Measurements from ENCODE around the gene ERP27.

ERP27 gene

GRCh38 chr12:14938301-14938700 lies at the start of gene ERP27:
ERP27 (minus strand) TSS chr12:14938537; CDS start chr12:14938508, 29 bp downstream.
- no peak for DNase-seq (ENCODE audit: extremely low read depth, low read depth)
- TF ChIP-seq, protein P1, sequence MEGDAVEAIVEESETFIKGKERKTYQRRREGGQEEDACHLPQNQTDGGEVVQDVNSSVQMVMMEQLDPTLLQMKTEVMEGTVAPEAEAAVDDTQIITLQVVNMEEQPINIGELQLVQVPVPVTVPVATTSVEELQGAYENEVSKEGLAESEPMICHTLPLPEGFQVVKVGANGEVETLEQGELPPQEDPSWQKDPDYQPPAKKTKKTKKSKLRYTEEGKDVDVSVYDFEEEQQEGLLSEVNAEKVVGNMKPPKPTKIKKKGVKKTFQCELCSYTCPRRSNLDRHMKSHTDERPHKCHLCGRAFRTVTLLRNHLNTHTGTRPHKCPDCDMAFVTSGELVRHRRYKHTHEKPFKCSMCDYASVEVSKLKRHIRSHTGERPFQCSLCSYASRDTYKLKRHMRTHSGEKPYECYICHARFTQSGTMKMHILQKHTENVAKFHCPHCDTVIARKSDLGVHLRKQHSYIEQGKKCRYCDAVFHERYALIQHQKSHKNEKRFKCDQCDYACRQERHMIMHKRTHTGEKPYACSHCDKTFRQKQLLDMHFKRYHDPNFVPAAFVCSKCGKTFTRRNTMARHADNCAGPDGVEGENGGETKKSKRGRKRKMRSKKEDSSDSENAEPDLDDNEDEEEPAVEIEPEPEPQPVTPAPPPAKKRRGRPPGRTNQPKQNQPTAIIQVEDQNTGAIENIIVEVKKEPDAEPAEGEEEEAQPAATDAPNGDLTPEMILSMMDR (IDR thresholded peaks at IDR 0.05; ENCODE audit: low read depth, low read length, missing control alignments): no peak
- H3K4me3 ChIP-seq (replicated peaks; ENCODE audit: low read depth, low read length): no peak within 1 kb of the TSS

DNA sequence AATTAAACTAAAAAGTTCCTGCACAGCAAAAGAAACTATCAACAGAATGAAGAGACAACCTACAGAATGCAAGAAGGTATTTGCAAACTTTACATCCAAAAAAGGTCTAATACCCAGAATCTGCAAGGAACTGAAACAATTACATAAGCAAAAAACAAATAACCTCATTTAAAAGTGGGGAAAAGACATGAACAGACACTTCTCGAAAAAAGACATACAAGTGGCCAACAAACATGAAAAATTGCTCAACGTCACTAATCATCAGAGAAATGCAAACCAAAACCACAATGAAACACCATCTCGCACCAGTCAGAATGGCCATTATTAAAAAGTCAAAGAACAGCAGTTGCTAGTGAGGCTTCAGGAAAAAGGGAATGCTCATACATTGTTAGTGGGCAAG lies 49.7 kb upstream of the ERP27 start:
- no peak overlapping the region for H3K4me3 ChIP-seq (replicated peaks; ENCODE audit: low read depth, low read length)
- TF ChIP-seq, protein P1 (IDR thresholded peaks at IDR 0.05; ENCODE audit: low read depth, low read length, missing control alignments): no peak
- no peak for DNase-seq (ENCODE audit: extremely low read depth, low read depth)

GRCh38 chr12:14986449-14986848 lies 48.1 kb upstream of the ERP27 start:
- no peak overlapping the region for H3K4me3 ChIP-seq (replicated peaks; ENCODE audit: low read depth, low read length)
- DNase-seq (ENCODE audit: extremely low read depth, low read depth): no peak
- TF ChIP-seq, protein P1 (IDR thresholded peaks at IDR 0.05; ENCODE audit: low read depth, low read length, missing control alignments): no peak

GRCh38 chr12:14984766-14985285 lies 46.5 kb upstream of the ERP27 start:
- no peak overlapping the region for H3K4me3 ChIP-seq (replicated peaks; ENCODE audit: low read depth, low read length)
- no peak for DNase-seq (ENCODE audit: extremely low read depth, low read depth)
- TF ChIP-seq, protein P1 (IDR thresholded peaks at IDR 0.05; ENCODE audit: low read depth, low read length, missing control alignments): no peak

DNA sequence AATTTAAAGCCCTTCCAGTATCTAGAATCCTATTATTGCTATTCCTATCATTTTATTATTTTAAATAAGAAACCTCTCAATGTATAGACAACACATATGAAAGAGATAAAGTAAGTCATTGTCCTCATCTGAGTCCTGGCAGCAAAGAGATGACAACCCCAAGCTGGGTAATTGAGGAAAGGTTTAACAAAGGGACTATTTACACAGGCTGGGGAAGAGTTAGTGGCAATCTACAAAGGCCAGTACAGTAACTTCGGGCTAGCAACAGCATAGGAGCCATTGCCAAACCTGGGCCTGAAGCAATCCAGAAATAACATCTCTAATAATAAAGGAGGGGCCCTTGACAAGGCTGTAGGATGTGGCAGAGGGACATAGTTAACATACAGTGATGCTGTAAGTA lies 45.7 kb upstream of the ERP27 start:
- TF ChIP-seq, protein P1 (IDR thresholded peaks at IDR 0.05; ENCODE audit: low read depth, low read length, missing control alignments): no peak
- no peak for DNase-seq (ENCODE audit: extremely low read depth, low read depth)

DNA sequence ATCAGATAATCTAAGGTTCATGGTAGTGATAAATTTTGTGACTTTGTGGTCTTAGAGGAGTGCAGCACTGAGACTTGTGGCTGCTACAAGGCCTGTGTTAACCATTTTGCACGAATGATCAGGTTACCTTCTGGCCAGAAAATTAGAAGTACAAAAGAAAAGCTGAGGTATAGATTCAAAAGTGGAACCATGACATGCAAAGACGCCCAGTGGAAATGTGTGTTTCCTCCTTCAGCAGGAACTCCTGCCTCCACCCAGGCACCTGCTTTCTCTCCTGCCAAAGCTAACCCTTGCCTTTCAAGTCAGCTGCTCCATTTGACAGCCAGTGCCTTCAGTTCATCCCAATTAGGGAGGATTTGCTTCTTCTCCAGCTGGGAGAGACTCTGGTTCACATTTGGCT lies 44.7 kb upstream of the ERP27 start:
- no peak for DNase-seq (ENCODE audit: extremely low read depth, low read depth)
- TF ChIP-seq, protein P1 (IDR thresholded peaks at IDR 0.05; ENCODE audit: low read depth, low read length, missing control alignments): no peak

More for the DNA sequence above, 45.7 kb upstream of the ERP27 start:
- no peak overlapping the region for H3K4me3 ChIP-seq (replicated peaks; ENCODE audit: low read depth, low read length)

GRCh38 chr12:14982562-14982961 lies 44.2 kb upstream of the ERP27 start:
- H3K4me3 ChIP-seq (replicated peaks; ENCODE audit: low read depth, low read length): no peak overlapping the region
- no peak for DNase-seq (ENCODE audit: extremely low read depth, low read depth)
- TF ChIP-seq, protein P1 (IDR thresholded peaks at IDR 0.05; ENCODE audit: low read depth, low read length, missing control alignments): no peak

More for the DNA sequence above, 44.7 kb upstream of the ERP27 start:
- no peak overlapping the region for H3K4me3 ChIP-seq (replicated peaks; ENCODE audit: low read depth, low read length)
